Astrocyte (in vitro differentiated cells and primary cell): ENCODE data around the gene RALGAPA1.

ENCODE experiments used
- EZH2 ChIP-seq: IDR thresholded peaks from 2 replicates; pipeline ENCODE4 v1.6.1; 2012; ENCODE audit warnings: mild to moderate bottlenecking, low read length, inconsistent platforms; ENCODE audit not compliant: insufficient read depth
- TF ChIP-seq, protein P1 (sequence below): IDR thresholded peaks from 2 replicates; pipeline ENCODE4 v1.5.1; 2011; ENCODE audit warnings: low read depth, mild to moderate bottlenecking, inconsistent platforms, low read length, moderate library complexity; ENCODE audit not compliant: insufficient read depth

DNA sequence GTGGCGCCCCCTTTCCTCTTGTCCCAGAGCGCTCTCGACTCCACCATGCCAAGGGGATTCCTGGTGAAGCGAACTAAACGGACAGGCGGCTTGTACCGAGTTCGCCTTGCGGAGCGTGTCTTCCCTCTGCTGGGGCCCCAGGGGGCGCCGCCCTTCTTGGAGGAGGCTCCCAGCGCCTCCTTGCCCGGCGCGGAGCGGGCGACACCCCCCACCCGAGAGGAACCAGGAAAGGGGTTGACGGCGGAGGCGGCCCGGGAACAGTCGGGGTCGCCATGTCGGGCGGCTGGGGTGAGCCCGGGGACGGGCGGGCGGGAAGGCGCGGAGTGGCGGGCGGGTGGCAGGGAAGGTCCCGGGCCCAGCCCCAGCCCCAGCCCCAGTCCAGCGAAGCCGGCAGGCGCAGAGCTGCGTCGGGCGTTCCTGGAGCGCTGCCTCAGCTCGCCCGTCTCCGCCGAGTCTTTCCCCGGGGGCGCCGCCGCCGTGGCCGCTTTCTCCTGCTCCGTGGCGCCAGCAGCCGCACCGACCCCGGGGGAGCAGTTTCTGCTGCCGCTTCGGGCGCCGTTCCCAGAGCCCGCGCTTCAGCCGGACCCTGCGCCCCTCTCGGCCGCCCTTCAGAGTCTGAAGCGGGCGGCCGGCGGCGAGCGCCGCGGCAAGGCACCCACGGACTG is 274.8 kb downstream of the RALGAPA1 start:
- TF ChIP-seq EZH2, result no peak
- TF ChIP-seq, protein P1, sequence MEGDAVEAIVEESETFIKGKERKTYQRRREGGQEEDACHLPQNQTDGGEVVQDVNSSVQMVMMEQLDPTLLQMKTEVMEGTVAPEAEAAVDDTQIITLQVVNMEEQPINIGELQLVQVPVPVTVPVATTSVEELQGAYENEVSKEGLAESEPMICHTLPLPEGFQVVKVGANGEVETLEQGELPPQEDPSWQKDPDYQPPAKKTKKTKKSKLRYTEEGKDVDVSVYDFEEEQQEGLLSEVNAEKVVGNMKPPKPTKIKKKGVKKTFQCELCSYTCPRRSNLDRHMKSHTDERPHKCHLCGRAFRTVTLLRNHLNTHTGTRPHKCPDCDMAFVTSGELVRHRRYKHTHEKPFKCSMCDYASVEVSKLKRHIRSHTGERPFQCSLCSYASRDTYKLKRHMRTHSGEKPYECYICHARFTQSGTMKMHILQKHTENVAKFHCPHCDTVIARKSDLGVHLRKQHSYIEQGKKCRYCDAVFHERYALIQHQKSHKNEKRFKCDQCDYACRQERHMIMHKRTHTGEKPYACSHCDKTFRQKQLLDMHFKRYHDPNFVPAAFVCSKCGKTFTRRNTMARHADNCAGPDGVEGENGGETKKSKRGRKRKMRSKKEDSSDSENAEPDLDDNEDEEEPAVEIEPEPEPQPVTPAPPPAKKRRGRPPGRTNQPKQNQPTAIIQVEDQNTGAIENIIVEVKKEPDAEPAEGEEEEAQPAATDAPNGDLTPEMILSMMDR, result no peak
